GM23248 (cell line): ENCODE results near the gene UNC5A.

Experiments used
- EZH2 ChIP-seq: fragments of 200-600 bp; sonication (generic); IDR thresholded peaks from 2 replicates; pipeline ENCODE4 v1.6.1; 2018; ENCODE audit warnings: antibody characterized with exemption, mild to moderate bottlenecking; ENCODE audit not compliant: insufficient read depth, poor library complexity, severe bottlenecking
- EZH2phosphoT487 ChIP-seq: fragments of 200-600 bp; sonication (generic); IDR thresholded peaks from 2 replicates; pipeline ENCODE4 v1.6.1; 2018; ENCODE audit warnings: antibody characterized with exemption, moderate library complexity, mild to moderate bottlenecking, low read depth; ENCODE audit not compliant: insufficient read depth

- TF ChIP-seq EZH2 (no peak), EZH2phosphoT487 (no peak)
These were observed 82.3 kb downstream of the UNC5A start for GRCh38 chr5:176892663-176893062.
